ENCODE results near the gene LRRC52.

The LRRC52 gene

DNA sequence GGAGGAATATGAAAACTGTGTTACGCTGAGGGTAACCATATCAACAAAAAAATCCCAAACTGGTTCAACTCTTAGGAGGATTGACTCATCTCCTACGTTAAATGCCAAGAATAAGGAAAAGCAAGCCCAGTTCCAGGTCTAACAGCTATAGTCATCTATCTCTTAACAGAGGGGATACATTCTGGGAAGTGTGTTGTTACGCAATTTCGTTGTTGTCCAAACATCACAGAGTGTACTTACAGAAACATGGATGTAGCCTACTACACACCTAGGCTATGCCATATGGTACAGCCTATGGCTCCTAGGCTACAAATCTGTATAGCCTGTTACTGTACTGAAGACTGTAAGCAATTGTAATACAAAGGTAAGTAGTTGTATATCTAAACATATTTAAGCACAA is 23.2 kb upstream of the LRRC52 start:
- Histone ChIP-seq H3K4me2 (ENCODE audit: insufficient read depth, low read length, poor library complexity, severe bottlenecking) (no peak overlapping the region), H2AK5ac (ENCODE audit: low read depth, low read length) (no peak overlapping the region), H3K27me3 (ENCODE audit: control insufficient read depth in 3 of 3, insufficient read depth in 3 of 3, low read depth in 1 of 3, low read length in 3 of 3) (no peaks in the 10 kb centered on the region), H4K91ac (ENCODE audit: low read depth, low read length, poor library complexity) (no peak overlapping the region), H3K27ac (replicated peaks; ENCODE audit: low read length) (no peak overlapping the region), H3K4ac (ENCODE audit: low read length) (no peak overlapping the region), H3K79me1 (ENCODE audit: low read depth, low read length) (no peaks in the 10 kb centered on the region), H2BK5ac (ENCODE audit: low read length) (no peak overlapping the region), H3K36me3 (replicated peaks in 1 of 2; ENCODE audit: control insufficient read depth in 2 of 2, insufficient read depth in 2 of 2, low read length in 2 of 2) (no peaks in the 10 kb centered on the region), H3K4me1 (ENCODE audit: control insufficient read depth in 2 of 2, insufficient read depth in 1 of 2, low read depth in 1 of 2, low read length in 2 of 2) (peaks cover 0 to 5% of the 10 kb centered on the region in 2 donors), H3K14ac (ENCODE audit: low read length) (no peak overlapping the region), H2AFZ (ENCODE audit: low read length) (no peak overlapping the region), H3K18ac (ENCODE audit: low read length) (no peak overlapping the region), H2BK12ac (ENCODE audit: low read length) (no peak overlapping the region), H2BK120ac (ENCODE audit: low read depth, low read length) (no peak overlapping the region), H3K23ac (ENCODE audit: low read depth, low read length, poor library complexity) (no peak overlapping the region), H3K4me3 (ENCODE audit: low read length in 2 of 2) (no peak overlapping the region), H3K9me3 (replicated peaks in 1 of 2; ENCODE audit: control insufficient read depth in 2 of 2, insufficient read depth in 1 of 2, low read depth in 1 of 2, low read length in 2 of 2) (peaks cover 0 to 2% of the 10 kb centered on the region in 2 donors), H4K8ac (ENCODE audit: low read depth, low read length) (no peak overlapping the region), H3K9ac (ENCODE audit: low read depth, low read length, poor library complexity) (no peak overlapping the region), H2BK15ac (ENCODE audit: low read length) (no peak overlapping the region)
- no CpG with 5 or more reads among the region's 4 CpGs for WGBS, 2 donors (ENCODE audit: extremely low coverage in 2 of 2, insufficient read length in 2 of 2, insufficient replicate concordance in 1 of 2)
- DNase-seq (ENCODE audit: low spot score): no peak

DNA sequence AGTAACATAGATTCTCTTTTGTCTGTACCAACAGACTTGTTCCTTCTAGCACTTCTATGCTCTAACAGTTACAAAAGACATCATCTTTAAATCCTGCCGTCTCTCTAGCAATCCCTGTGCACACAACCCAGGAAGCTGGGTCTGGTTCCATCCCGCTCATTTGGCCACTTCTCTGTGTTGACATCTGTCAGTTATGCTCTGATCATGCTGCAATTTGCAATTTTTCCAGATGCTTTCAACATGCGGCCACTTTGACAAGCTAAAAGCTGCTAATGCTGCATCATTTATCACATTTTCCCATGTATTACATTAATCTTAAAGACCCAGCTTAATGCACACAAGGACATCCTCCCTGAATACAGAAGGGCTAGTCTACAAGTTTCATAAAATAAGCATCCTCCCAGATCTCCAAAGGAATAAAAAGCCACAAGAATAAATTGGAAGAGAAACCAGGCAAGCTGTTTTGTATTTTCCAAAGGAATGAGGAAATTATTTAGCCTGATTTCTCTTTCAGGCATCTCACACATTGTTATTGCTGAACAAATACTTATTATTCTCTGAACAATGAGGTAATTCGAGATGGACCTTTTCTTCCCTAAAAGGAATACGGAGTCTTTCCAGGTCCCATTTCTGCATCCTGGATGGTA is 19.0 kb upstream of the LRRC52 start:
- no peak overlapping the region for H3K14ac ChIP-seq (ENCODE audit: low read length)
- no peaks in the 10 kb centered on the region for H3K36me3 ChIP-seq (replicated peaks in 1 of 2; ENCODE audit: control insufficient read depth in 2 of 2, insufficient read depth in 2 of 2, low read length in 2 of 2)
- H4K91ac ChIP-seq (ENCODE audit: low read depth, low read length, poor library complexity): no peak overlapping the region
- peaks cover 0 to 2% of the 10 kb centered on the region in 2 donors for H3K9me3 ChIP-seq (replicated peaks in 1 of 2; ENCODE audit: control insufficient read depth in 2 of 2, insufficient read depth in 1 of 2, low read depth in 1 of 2, low read length in 2 of 2)
- H3K4me3 ChIP-seq (ENCODE audit: low read length in 2 of 2): no peak overlapping the region
- no peak overlapping the region for H3K18ac ChIP-seq (ENCODE audit: low read length)
- no peak overlapping the region for H2BK120ac ChIP-seq (ENCODE audit: low read depth, low read length)
- no peaks in the 10 kb centered on the region for H3K79me1 ChIP-seq (ENCODE audit: low read depth, low read length)
- H3K27ac ChIP-seq (replicated peaks; ENCODE audit: low read length): no peak overlapping the region
- no peak overlapping the region for H3K4ac ChIP-seq (ENCODE audit: low read length)
- no peak overlapping the region for H3K23ac ChIP-seq (ENCODE audit: low read depth, low read length, poor library complexity)
- H2BK12ac ChIP-seq (ENCODE audit: low read length): no peak overlapping the region
- no CpG with 5 or more reads among the region's 5 CpGs for WGBS, 2 donors (ENCODE audit: extremely low coverage in 2 of 2, insufficient read length in 2 of 2, insufficient replicate concordance in 1 of 2)
- H4K8ac ChIP-seq (ENCODE audit: low read depth, low read length): no peak overlapping the region
- DNase-seq (ENCODE audit: low spot score): no peak
- H3K9ac ChIP-seq (ENCODE audit: low read depth, low read length, poor library complexity): no peak overlapping the region
- no peak overlapping the region for H2AFZ ChIP-seq (ENCODE audit: low read length)
- no peak overlapping the region for H2BK5ac ChIP-seq (ENCODE audit: low read length)
- H3K27me3 ChIP-seq (ENCODE audit: control insufficient read depth in 3 of 3, insufficient read depth in 3 of 3, low read depth in 1 of 3, low read length in 3 of 3): no peaks in the 10 kb centered on the region
- H3K4me1 ChIP-seq (ENCODE audit: control insufficient read depth in 2 of 2, insufficient read depth in 1 of 2, low read depth in 1 of 2, low read length in 2 of 2): peaks cover 0 to 6% of the 10 kb centered on the region in 2 donors
- H3K4me2 ChIP-seq (ENCODE audit: insufficient read depth, low read length, poor library complexity, severe bottlenecking): no peak overlapping the region
- H2BK15ac ChIP-seq (ENCODE audit: low read length): no peak overlapping the region
- no peak overlapping the region for H2AK5ac ChIP-seq (ENCODE audit: low read depth, low read length)

DNA sequence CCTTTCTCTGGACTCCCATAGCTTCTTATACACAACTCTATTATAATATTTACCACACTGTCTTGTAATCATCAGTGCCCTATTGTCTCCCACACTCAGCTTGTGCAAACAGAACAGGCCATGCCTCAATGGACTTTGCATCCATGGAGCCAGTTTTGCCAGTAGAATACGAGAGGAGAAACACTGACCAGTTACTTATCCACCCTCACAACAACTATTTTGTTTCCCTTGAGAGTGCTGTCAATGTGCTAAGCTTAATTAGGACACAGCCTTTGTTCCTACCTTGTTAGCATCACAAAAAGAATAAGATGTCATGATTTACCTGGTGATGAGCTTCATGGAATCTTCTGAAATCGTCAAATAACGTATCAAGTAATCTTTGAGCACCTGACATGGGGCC is 18.1 kb upstream of the LRRC52 start:
- H3K9me3 ChIP-seq (replicated peaks in 1 of 2; ENCODE audit: control insufficient read depth in 2 of 2, insufficient read depth in 1 of 2, low read depth in 1 of 2, low read length in 2 of 2): peaks cover 0 to 2% of the 10 kb centered on the region in 2 donors
- H3K4me3 ChIP-seq (ENCODE audit: low read length in 2 of 2): no peak overlapping the region
- peaks cover 0 to 6% of the 10 kb centered on the region in 2 donors for H3K4me1 ChIP-seq (ENCODE audit: control insufficient read depth in 2 of 2, insufficient read depth in 1 of 2, low read depth in 1 of 2, low read length in 2 of 2)
- H3K36me3 ChIP-seq (replicated peaks in 1 of 2; ENCODE audit: control insufficient read depth in 2 of 2, insufficient read depth in 2 of 2, low read length in 2 of 2): no peaks in the 10 kb centered on the region
- no peak overlapping the region for H2AK5ac ChIP-seq (ENCODE audit: low read depth, low read length)
- H3K27me3 ChIP-seq (ENCODE audit: control insufficient read depth in 3 of 3, insufficient read depth in 3 of 3, low read depth in 1 of 3, low read length in 3 of 3): no peaks in the 10 kb centered on the region
- H3K4me2 ChIP-seq (ENCODE audit: insufficient read depth, low read length, poor library complexity, severe bottlenecking): no peak overlapping the region
- H3K14ac ChIP-seq (ENCODE audit: low read length): no peak overlapping the region
- H2AFZ ChIP-seq (ENCODE audit: low read length): no peak overlapping the region
- H3K23ac ChIP-seq (ENCODE audit: low read depth, low read length, poor library complexity): no peak overlapping the region
- H3K18ac ChIP-seq (ENCODE audit: low read length): no peak overlapping the region
- H3K79me1 ChIP-seq (ENCODE audit: low read depth, low read length): no peaks in the 10 kb centered on the region
- no CpG with 5 or more reads among the region's 3 CpGs for WGBS, 2 donors (ENCODE audit: extremely low coverage in 2 of 2, insufficient read length in 2 of 2, insufficient replicate concordance in 1 of 2)
- H3K4ac ChIP-seq (ENCODE audit: low read length): no peak overlapping the region
- no peak for DNase-seq (ENCODE audit: low spot score)
- H2BK5ac ChIP-seq (ENCODE audit: low read length): no peak overlapping the region
- no peak overlapping the region for H2BK15ac ChIP-seq (ENCODE audit: low read length)
- no peak overlapping the region for H4K8ac ChIP-seq (ENCODE audit: low read depth, low read length)
- H2BK120ac ChIP-seq (ENCODE audit: low read depth, low read length): no peak overlapping the region
- H2BK12ac ChIP-seq (ENCODE audit: low read length): no peak overlapping the region
- no peak overlapping the region for H4K91ac ChIP-seq (ENCODE audit: low read depth, low read length, poor library complexity)
- no peak overlapping the region for H3K9ac ChIP-seq (ENCODE audit: low read depth, low read length, poor library complexity)
- no peak overlapping the region for H3K27ac ChIP-seq (replicated peaks; ENCODE audit: low read length)

DNA sequence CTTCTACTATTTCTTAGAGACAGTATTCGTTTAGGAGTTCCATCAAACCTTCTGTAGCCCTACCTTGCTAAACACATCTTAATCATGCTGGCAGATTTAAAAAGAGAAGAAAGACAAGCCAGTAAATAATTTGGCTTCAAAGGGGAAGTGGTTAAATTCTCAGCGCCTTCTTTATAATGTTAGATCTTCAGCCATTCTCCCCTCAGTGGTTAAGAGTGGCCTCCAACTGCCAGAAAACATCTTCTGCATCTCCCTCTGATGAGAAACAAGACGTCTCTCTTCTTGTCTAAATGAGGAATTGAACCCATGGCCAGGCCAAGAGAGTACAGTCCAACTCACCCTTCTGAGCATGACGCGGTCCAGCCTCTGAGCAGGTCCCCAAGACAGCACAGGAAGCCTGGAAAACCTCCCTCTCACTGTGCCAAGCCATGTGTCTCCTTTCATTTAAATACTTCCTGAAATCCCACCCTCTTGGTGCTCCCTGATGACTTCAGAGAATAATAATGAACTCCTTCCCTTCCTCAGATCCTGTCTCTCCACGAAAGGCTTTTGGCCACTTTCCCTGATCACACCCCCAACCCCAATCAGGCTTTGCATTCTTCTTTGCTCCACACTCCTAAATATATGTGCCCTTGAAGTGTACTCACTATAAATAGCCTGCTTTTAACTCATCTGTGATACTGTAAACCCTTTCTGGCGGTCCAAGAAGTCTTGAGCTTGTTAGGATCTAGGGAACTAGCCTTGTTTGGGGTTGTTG is 16.4 kb upstream of the LRRC52 start:
- H3K23ac ChIP-seq (ENCODE audit: low read depth, low read length, poor library complexity): no peak overlapping the region
- H2AK5ac ChIP-seq (ENCODE audit: low read depth, low read length): no peak overlapping the region
- H2BK120ac ChIP-seq (ENCODE audit: low read depth, low read length): no peak overlapping the region
- H4K91ac ChIP-seq (ENCODE audit: low read depth, low read length, poor library complexity): no peak overlapping the region
- no peak overlapping the region for H2BK12ac ChIP-seq (ENCODE audit: low read length)
- H3K4me2 ChIP-seq (ENCODE audit: insufficient read depth, low read length, poor library complexity, severe bottlenecking): no peak overlapping the region
- H3K18ac ChIP-seq (ENCODE audit: low read length): no peak overlapping the region
- H2BK5ac ChIP-seq (ENCODE audit: low read length): no peak overlapping the region
- no peak overlapping the region for H2AFZ ChIP-seq (ENCODE audit: low read length)
- no CpG with 5 or more reads among the region's 7 CpGs for WGBS, 2 donors (ENCODE audit: extremely low coverage in 2 of 2, insufficient read length in 2 of 2, insufficient replicate concordance in 1 of 2)
- no peak overlapping the region for H3K4me3 ChIP-seq (ENCODE audit: low read length in 2 of 2)
- no peak overlapping the region for H3K27ac ChIP-seq (replicated peaks; ENCODE audit: low read length)
- H3K4ac ChIP-seq (ENCODE audit: low read length): no peak overlapping the region
- peaks cover 0 to 6% of the 10 kb centered on the region in 2 donors for H3K4me1 ChIP-seq (ENCODE audit: control insufficient read depth in 2 of 2, insufficient read depth in 1 of 2, low read depth in 1 of 2, low read length in 2 of 2)
- no peaks in the 10 kb centered on the region for H3K36me3 ChIP-seq (replicated peaks in 1 of 2; ENCODE audit: control insufficient read depth in 2 of 2, insufficient read depth in 2 of 2, low read length in 2 of 2)
- H3K14ac ChIP-seq (ENCODE audit: low read length): no peak overlapping the region
- no peaks in the 10 kb centered on the region for H3K27me3 ChIP-seq (ENCODE audit: control insufficient read depth in 3 of 3, insufficient read depth in 3 of 3, low read depth in 1 of 3, low read length in 3 of 3)
- H4K8ac ChIP-seq (ENCODE audit: low read depth, low read length): no peak overlapping the region
- no peak for DNase-seq (ENCODE audit: low spot score)
- H3K9ac ChIP-seq (ENCODE audit: low read depth, low read length, poor library complexity): no peak overlapping the region
- no peaks in the 10 kb centered on the region for H3K9me3 ChIP-seq (replicated peaks in 1 of 2; ENCODE audit: control insufficient read depth in 2 of 2, insufficient read depth in 1 of 2, low read depth in 1 of 2, low read length in 2 of 2)
- H2BK15ac ChIP-seq (ENCODE audit: low read length): no peak overlapping the region
- no peaks in the 10 kb centered on the region for H3K79me1 ChIP-seq (ENCODE audit: low read depth, low read length)

All from neuronal stem cell (in vitro differentiated cells).